NCI-H2107 treated with DMSO at 0.1 percent for 48 hours (cell line): ENCODE measurements around the gene BORCS5.

Experiments used
- DNase-seq: peaks from one replicate; lab custom pipeline; 2025; ENCODE audit not compliant: unreplicated experiment; lab: John Stamatoyannopoulos, UW

BORCS5 gene

GRCh38 chr12:12508612-12509011 is 151.7 kb downstream of the BORCS5 start:
- DNase-seq: no peak

- no peak for DNase-seq
Measured at GRCh38 chr12:12510141-12510540, 153.3 kb downstream of the BORCS5 start.

- DNase-seq: no peak
Measured at GRCh38 chr12:12510551-12510950, 153.7 kb downstream of the BORCS5 start.

GRCh38 chr12:12511021-12511783 is 154.3 kb downstream of the BORCS5 start:
- DNase-seq: no peak

GRCh38 chr12:12511895-12512711 is 155.2 kb downstream of the BORCS5 start:
- DNase-seq: no peak

- no peak for DNase-seq
Measured at GRCh38 chr12:12513416-12514006, 156.6 kb downstream of the BORCS5 start.

GRCh38 chr12:12518464-12518845 is 161.6 kb downstream of the BORCS5 start:
- no peak for DNase-seq

- DNase-seq: no peak
Measured at GRCh38 chr12:12518919-12519318, 162.0 kb downstream of the BORCS5 start.
